C4-2B (cell line): ENCODE results near the gene WDR18.

Experiments
- H3K27ac ChIP-seq: fragments of 450-650 bp; 2 replicates; pipeline ENCODE4 v1.5.1; 2017
- ZFX ChIP-seq: fragments of 450-650 bp; IDR thresholded peaks from 2 replicates; pipeline ENCODE4 v1.6.1; 2017
- TF ChIP-seq, protein P1 (sequence below): fragments of 450-650 bp; conservative IDR thresholded peaks from 2 replicates; pipeline ENCODE4 v1.5.1; 2017; ENCODE audit warnings: mild to moderate bottlenecking

Gene WDR18

GRCh38 chr19:958967-959855 lies 24.9 kb upstream of the WDR18 start:
- H3K27ac ChIP-seq, result no peak overlapping the region
- no peak for TF ChIP-seq ZFX
- TF ChIP-seq, protein P1, sequence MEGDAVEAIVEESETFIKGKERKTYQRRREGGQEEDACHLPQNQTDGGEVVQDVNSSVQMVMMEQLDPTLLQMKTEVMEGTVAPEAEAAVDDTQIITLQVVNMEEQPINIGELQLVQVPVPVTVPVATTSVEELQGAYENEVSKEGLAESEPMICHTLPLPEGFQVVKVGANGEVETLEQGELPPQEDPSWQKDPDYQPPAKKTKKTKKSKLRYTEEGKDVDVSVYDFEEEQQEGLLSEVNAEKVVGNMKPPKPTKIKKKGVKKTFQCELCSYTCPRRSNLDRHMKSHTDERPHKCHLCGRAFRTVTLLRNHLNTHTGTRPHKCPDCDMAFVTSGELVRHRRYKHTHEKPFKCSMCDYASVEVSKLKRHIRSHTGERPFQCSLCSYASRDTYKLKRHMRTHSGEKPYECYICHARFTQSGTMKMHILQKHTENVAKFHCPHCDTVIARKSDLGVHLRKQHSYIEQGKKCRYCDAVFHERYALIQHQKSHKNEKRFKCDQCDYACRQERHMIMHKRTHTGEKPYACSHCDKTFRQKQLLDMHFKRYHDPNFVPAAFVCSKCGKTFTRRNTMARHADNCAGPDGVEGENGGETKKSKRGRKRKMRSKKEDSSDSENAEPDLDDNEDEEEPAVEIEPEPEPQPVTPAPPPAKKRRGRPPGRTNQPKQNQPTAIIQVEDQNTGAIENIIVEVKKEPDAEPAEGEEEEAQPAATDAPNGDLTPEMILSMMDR, result no peak

GRCh38 chr19:960020-960419 lies 24.1 kb upstream of the WDR18 start:
- TF ChIP-seq, protein P1, result no peak
- TF ChIP-seq ZFX, result no peak
- no peak overlapping the region for H3K27ac ChIP-seq

DNA sequence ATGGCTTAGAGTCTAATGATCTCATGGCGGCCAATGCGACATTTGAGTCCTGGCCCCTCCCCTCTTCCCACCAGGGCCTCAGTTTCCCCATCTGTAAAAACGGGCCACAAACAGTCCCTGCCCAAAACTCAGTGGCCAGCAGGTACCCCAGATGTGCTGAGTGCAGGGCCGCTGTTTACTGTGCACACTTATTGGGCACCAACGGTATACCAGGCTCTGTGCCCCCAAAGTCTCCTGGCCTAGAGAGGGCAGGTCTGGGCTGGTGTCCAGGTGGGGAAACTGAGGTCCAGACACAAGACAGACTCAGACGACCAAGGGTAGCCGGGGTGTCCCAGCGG lies 23.6 kb upstream of the WDR18 start:
- TF ChIP-seq, protein P1, result no peak
- TF ChIP-seq ZFX, result no peak

GRCh38 chr19:961866-962620 lies 22.1 kb upstream of the WDR18 start:
- no peak overlapping the region for H3K27ac ChIP-seq

More for the DNA sequence above, 23.6 kb upstream of the WDR18 start:
- H3K27ac ChIP-seq, result no peak overlapping the region

GRCh38 chr19:962683-963400 lies 21.3 kb upstream of the WDR18 start:
- H3K27ac ChIP-seq, result no peak overlapping the region
- TF ChIP-seq, protein P1, result no peak
- TF ChIP-seq ZFX, result no peak

More at GRCh38 chr19:961866-962620, 22.1 kb upstream of the WDR18 start:
- no peak for TF ChIP-seq ZFX
- TF ChIP-seq, protein P1, result no peak

GRCh38 chr19:963486-963951 lies 20.6 kb upstream of the WDR18 start:
- TF ChIP-seq, protein P1, result no peak
- TF ChIP-seq ZFX, result no peak
- no peak overlapping the region for H3K27ac ChIP-seq
